Astrocyte of the spinal cord (primary cell): ENCODE measurements around the gene TSPAN32.

Experiments used
- DNase-seq: peaks from one replicate; pipeline ENCODE4 v3.0.0; 2011; ENCODE audit warnings: low read depth, low spot score
- H3K4me3 ChIP-seq: 2 replicates; pipeline ENCODE4 v1.5.1; 2011; ENCODE audit warnings: low read depth, mild to moderate bottlenecking, low read length, moderate library complexity
- CTCF ChIP-seq: IDR thresholded peaks from 2 replicates; pipeline ENCODE4 v1.5.1; 2012; ENCODE audit warnings: low read depth, mild to moderate bottlenecking, low read length, inconsistent platforms
- in situ Hi-C: cut with HindIII; loops from 2 replicates; pipeline ENCODE4 v1.10.0; 2017; ENCODE audit warnings: low sequenced_read_pairs

Gene TSPAN32

GRCh38 chr11:2365571-2366210, 63.9 kb downstream of the TSPAN32 start:
- no peak overlapping the region for H3K4me3 ChIP-seq
- TF ChIP-seq CTCF: no peak
- in situ Hi-C loops: no loop called here
- DNase-seq: no peak

GRCh38 chr11:2366276-2366675, 64.5 kb downstream of the TSPAN32 start:
- in situ Hi-C loops: no loop called here
- no peak overlapping the region for H3K4me3 ChIP-seq
- no peak for TF ChIP-seq CTCF
- DNase-seq: no peak

- no peak for DNase-seq
- in situ Hi-C loops: no loop called here
- peak; percentile 20 for TF ChIP-seq CTCF
- no peak overlapping the region for H3K4me3 ChIP-seq
These were observed 64.9 kb downstream of the TSPAN32 start for GRCh38 chr11:2366733-2367132.

- in situ Hi-C loops: no loop called here
- TF ChIP-seq CTCF: no peak
- no peak overlapping the region for H3K4me3 ChIP-seq
- no peak for DNase-seq
These were observed 65.7 kb downstream of the TSPAN32 start for GRCh38 chr11:2367266-2368160.
